ENCODE data around the gene KLHDC4.
"Not testable (repeated sequence)": the region's sequence is repeated elsewhere in the genome, so short reads cannot be mapped to it uniquely, and the experiment has no call there.

KLHDC4 gene

GRCh38 chr16:87741700-87742415, 23.9 kb downstream of the KLHDC4 start:
- no peak for DNase-seq

DNA sequence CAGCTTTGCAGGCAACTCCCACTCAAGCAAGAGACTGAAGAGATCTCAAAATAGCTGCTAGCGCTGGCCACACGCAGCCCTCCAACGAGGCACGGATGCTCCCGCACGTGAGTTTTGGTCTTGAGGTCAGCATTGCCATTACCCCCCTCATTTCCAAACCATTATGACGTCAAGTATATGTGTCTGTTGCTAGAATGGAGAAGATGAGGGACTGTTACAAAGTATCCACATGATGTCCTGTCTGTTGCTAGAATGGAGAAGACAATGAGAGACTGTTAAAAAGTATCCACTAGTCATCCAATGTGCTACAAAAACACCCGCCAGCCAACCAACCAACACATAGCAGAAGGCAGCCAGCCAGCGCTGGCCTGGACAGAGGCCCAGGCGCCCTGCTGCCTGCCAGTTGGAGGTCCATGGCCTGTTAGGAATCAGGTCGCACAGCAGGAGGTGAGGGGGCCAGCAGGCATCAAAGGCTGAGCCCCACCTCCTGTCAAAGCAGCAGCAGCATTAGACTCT, 24.8 kb downstream of the KLHDC4 start:
- DNase-seq: no peak

DNA sequence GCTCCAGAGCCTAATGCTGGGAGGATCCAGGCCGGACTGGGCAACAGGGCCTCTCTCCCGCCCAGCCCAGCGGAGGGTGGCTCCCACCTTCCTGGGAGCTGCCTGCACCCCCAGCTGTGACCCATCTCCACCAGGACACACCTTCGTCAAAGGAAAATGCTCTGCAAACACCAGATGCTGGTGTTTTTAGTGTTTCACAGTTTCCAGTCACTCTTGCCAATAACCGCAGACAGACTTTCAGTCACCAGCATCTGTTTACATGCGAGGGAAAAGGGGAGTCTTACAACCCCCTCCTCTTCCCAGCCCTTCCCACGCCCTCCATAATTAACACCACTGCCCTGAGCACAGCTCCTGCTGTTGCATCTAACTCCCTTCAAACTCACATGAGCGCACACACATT, 25.3 kb downstream of the KLHDC4 start:
- no peak for DNase-seq

DNA sequence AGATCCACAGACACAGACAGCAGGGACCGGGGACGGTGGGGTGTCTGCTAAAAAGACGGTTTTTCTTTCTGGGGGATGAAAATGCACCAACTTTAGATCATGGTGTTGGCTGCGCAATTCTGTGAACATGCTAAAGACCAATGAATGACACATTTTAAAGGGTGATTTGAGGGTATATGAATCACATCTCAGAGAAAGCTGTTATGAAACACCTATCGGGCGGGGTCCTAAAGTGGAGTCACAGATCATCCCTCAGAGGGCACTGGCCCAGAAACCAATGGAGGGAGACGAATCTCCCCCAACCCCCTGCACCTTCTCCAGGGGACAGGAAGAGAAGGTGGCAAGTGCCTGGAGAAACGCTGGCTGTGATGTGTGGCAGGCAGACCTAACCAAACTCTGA, 26.0 kb downstream of the KLHDC4 start:
- DNase-seq: no peak

DNA sequence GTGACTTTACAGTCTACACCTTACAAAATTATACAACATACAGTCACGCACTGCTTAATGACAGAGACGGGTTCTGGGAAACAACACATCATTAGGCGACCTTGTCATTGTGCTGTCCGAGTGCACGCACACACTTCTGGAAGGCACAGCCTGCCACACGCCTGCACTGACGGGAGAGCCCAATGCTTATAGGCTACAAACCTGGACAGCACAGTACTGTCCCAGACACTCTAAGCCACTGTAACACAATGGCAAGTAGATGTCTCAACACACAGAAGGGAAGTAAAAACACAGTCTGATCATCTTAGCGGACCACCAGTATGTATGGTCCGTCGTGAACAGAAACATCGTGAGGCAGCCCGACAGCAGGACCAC, 29.8 kb downstream of the KLHDC4 start:
- no peak for DNase-seq

DNA sequence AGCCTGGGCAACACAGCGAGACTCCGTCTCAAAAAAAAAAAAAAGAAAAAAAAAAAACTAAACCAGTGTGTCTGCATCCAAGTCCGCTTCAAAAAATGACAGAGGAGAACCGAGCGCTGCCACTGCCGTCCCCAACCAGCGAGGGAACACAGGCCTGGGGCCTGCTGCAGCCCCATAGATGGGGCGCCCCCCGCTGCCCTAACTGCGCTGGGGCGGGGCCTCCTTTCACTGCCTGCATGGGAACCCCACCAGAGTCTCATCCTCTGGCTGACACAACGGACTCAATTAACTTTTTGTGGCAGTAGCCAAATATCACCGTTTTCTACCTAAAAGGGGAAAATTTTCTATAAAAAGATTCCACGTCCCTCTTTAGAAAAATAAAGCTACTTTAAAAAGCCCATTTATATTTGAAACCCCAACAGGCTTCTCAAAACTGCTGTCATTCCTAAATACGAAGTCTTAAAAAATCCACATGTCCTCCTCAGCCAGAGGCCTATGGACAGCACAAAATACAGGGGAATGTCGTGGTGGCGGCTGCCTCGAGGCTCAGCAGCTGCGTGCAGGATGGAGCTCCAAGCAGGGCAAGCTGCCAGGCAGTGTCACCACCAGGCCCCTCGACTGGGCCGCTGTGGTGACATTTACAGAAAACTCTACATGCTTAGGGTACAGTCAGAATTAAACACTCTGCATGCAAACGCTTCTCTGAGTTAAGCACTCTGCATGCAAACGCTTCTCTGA, 30.3 kb downstream of the KLHDC4 start:
- DNase-seq: no peak

- no peak for DNase-seq
Observed at GRCh38 chr16:87734644-87735043, 31.1 kb downstream of the KLHDC4 start.

DNA sequence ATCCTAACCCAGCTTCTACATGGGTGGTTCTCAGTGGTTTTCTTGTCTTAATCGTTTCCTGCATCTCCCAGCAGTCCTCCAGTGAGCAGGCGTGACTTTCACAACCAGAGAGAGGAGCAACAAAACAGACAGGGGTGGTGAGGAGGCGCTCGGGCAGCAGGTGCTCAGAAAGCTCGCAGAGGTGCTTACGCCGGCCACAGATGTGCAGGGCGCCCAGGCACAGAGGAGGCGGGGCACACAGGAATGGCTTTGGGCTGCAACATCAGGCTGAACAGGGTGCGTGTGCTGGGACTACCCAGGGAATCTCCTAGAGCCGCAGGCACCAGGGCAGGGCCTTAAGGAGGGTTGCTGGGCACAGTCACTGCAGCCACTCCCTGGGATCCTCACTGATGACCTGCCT, 32.6 kb downstream of the KLHDC4 start:
- DNase-seq: no peak

DNA sequence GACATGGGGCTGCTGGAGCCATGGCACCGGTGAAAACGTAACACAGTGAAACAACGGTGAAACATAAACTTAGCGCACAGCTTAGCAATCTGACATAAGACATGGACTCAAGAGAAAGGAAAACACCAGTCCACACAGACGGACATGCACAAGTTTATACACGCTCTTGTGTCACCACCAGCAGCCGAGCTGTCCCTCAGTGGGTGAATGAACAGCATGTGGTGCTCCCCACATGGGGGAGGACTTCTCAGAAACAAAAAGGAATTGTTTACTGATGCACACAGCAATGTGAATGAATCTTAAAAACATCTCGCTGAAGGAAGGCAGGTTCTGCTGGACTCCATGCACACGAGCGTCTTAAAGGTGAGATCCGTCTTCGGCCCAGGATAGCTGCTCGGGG, 34.2 kb downstream of the KLHDC4 start:
- no peak for DNase-seq

- no peak for DNase-seq
Observed at GRCh38 chr16:87729266-87729954, 36.4 kb downstream of the KLHDC4 start.

- DNase-seq: no peak
Observed at GRCh38 chr16:87728026-87728425, 37.8 kb downstream of the KLHDC4 start.

DNA sequence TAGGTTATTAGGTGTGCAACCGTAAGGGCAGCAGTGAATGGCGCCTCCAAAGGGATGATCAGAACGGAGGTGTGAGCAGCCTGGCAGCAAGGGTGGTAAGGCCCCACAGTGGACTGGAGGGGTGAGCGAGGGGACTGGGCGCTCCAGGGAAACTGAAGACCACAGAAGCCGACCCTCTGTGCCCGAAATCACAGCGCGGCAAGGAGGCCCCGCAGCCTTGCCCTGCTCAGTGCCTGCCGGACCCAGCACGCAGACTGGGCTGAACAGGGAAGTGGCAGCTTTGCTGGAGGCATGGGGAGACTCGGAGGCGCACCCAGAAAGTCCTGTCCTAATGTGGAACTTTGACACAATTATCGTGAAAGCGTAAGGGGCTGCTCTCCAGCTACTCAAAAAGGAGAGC, 38.4 kb downstream of the KLHDC4 start:
- no peak for DNase-seq

DNA sequence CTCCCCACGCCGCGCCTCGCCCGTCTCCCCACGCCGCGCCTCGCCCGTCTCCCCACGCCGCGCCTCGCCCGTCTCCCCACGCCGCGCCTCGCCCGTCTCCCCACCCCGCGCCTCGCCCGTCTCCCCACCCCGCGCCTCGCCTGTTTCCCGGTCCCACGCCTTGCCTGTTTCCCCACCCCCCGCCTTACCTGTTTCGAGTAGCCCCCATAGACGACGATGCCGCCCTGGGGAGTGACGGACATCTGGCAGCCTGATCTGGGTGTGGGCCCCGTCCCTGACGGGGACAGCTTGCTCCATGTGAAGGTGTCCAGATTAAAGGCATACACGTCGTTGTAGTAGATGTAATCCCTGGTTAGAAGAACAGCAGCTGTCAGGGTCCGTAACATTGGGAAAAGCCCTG, 39.2 kb downstream of the KLHDC4 start:
- DNase-seq: not testable (repeated sequence)

DNA sequence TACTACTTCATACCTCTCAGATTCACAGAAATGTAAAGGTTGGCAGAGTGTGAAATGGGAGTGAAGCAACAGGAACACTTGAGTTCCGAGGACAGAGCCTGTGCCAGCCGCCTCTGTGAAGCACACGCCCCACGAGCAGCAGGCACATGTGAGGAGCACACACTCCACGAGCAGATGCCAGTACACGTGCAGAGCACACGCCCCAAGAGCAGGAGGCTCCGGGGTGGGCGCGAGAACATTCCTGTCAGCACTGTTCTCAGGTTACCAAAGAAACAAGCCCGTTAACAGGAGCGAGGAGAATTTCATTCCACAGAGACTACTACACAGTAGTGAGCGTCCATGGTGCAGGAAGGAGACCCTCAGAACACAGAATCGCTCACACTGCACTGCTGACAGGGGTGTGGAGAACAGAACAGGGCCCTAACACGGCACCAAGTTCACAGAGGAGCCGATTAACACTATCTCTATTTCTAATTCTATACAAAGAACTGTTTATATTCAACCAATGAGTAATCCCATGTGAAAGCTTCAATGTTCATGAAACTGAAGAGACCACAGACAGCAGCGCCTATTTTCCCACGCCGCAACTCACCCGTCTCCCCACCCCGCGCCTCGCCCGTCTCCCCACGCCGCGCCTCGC, 40.1 kb downstream of the KLHDC4 start:
- DNase-seq: no peak

- DNase-seq: no peak
Observed at GRCh38 chr16:87724490-87725291, 41.1 kb downstream of the KLHDC4 start.

- no peak for DNase-seq
Observed at GRCh38 chr16:87723226-87723623, 42.6 kb downstream of the KLHDC4 start.

- DNase-seq: no peak
Observed at GRCh38 chr16:87722590-87723225, 43.1 kb downstream of the KLHDC4 start.

GRCh38 chr16:87721622-87722585, 43.9 kb downstream of the KLHDC4 start:
- DNase-seq: no peak

GRCh38 chr16:87720446-87720845, 45.3 kb downstream of the KLHDC4 start:
- DNase-seq: no peak

- not testable (repeated sequence) for DNase-seq
Observed at GRCh38 chr16:87718831-87719230, 47.0 kb downstream of the KLHDC4 start.

DNA sequence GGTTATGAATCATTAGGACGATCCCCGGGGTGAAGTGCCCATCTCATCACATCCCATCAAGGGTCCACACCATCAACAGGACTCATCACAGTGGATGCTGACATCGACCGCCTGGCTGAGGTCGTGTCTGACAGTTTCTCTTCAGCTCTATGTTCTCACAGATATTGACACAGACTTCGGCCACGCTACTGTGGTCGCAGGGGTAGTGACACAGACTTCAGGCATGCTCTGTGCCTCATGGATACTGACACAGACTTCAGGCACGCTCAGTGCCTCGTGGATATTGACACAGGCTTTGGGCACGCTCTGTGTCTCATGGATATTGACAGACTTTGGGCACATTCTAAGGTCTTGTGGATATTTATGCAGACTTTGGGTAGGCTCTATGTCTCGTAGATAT, 50.1 kb downstream of the KLHDC4 start:
- no peak for DNase-seq

All from effector CD4-positive, alpha-beta T cell (primary cell).